H1 (cell line): Measurements from ENCODE around the gene CLP1. TPM values are rescaled to one million over a fixed set of nuclear protein-coding genes. Genes with fewer than 3 reads are reported as not detected.

ENCODE experiments used
- CBX5 ChIP-seq: fragments of 300-800, 300-1000 bp; sonication (generic); IDR thresholded peaks from 2 replicates; pipeline ENCODE4 v1.7.1; 2016; ENCODE audit warnings: antibody characterized with exemption, low read length, low read depth
- CEBPB ChIP-seq: IDR thresholded peaks from 2 replicates; pipeline ENCODE4 v1.6.1; 2012; ENCODE audit warnings: low read depth, low read length
- CHD2 ChIP-seq: IDR thresholded peaks from 2 replicates; pipeline ENCODE4 v1.6.1; 2012; ENCODE audit warnings: low read length, improper control_type of control experiment
- EGR1 ChIP-seq: IDR thresholded peaks from 2 replicates; pipeline ENCODE4 v1.6.1; 2011; ENCODE audit warnings: low read depth, low read length, borderline replicate concordance
- EZH2 ChIP-seq: fragments of 200-600 bp; sonication (generic); IDR thresholded peaks from 2 replicates; pipeline ENCODE4 v1.7.1; 2012; ENCODE audit warnings: low read depth, mild to moderate bottlenecking, moderate library complexity, low read length, inconsistent platforms; ENCODE audit not compliant: severe bottlenecking
- FOSL1 ChIP-seq: IDR thresholded peaks from 2 replicates; pipeline ENCODE4 v1.6.1; 2011; ENCODE audit warnings: mild to moderate bottlenecking, low read depth, low read length, moderate library complexity; ENCODE audit not compliant: insufficient read depth
- HDAC6 ChIP-seq: IDR thresholded peaks from one replicate; pipeline ENCODE4 v1.7.1; 2012; ENCODE audit warnings: low read depth, mild to moderate bottlenecking, inconsistent platforms, low read length, moderate library complexity
- POLR2A ChIP-seq, 2 experiments: IDR thresholded peaks; 1 replicate in 1 of 2; 2 replicates in 1 of 2; pipeline ENCODE4 v1.6.1; 2011; ENCODE audit warnings: low read depth in 2 of 2, low read length in 2 of 2, mild to moderate bottlenecking in 2 of 2; ENCODE audit errors: control extremely low read depth in 1 of 2
- POLR2AphosphoS5 ChIP-seq: IDR thresholded peaks from 2 replicates; pipeline ENCODE4 v1.6.1; 2011; ENCODE audit warnings: low read depth, low read length
- RFX5 ChIP-seq: IDR thresholded peaks from 2 replicates; pipeline ENCODE4 v1.6.1; 2011; ENCODE audit warnings: low read depth, low read length, improper control_type of control experiment, borderline replicate concordance
- RXRA ChIP-seq: IDR thresholded peaks from 2 replicates; pipeline ENCODE4 v1.6.1; 2011; ENCODE audit warnings: low read depth, mild to moderate bottlenecking, low read length, moderate library complexity; ENCODE audit not compliant: insufficient read depth
- SIN3A ChIP-seq, 2 experiments: IDR thresholded peaks in 1 of 2; conservative IDR thresholded peaks in 1 of 2; 2 replicates each; pipeline ENCODE4 v1.6.1; 2011 to 2012; ENCODE audit warnings: low read length in 2 of 2, improper control_type of control experiment in 1 of 2, low read depth in 1 of 2, mild to moderate bottlenecking in 1 of 2
- SIX5 ChIP-seq: IDR thresholded peaks from 2 replicates; pipeline ENCODE4 v1.6.1; 2011; ENCODE audit warnings: mild to moderate bottlenecking, low read depth, low read length
- SP2 ChIP-seq: IDR thresholded peaks from 2 replicates; pipeline ENCODE4 v1.6.1; 2012; ENCODE audit warnings: mild to moderate bottlenecking, low read length, inconsistent platforms
- SP4 ChIP-seq: IDR thresholded peaks from 2 replicates; pipeline ENCODE4 v1.6.1; 2012; ENCODE audit warnings: low read length, inconsistent platforms
- SUZ12 ChIP-seq: fragments of 200-600 bp; sonication (generic); IDR thresholded peaks from 2 replicates; pipeline ENCODE4 v1.6.1; 2012; ENCODE audit warnings: mild to moderate bottlenecking, inconsistent platforms, low read length, moderate library complexity, mixed read lengths
- TBP ChIP-seq: IDR thresholded peaks from 2 replicates; pipeline ENCODE4 v1.6.1; 2011; ENCODE audit warnings: low read depth, low read length, improper control_type of control experiment
- TCF12 ChIP-seq: IDR thresholded peaks from 2 replicates; pipeline ENCODE4 v1.6.1; 2011; ENCODE audit warnings: low read depth, mild to moderate bottlenecking, low read length
- ZNF274 ChIP-seq: IDR thresholded peaks from 2 replicates; pipeline ENCODE4 v1.7.0; 2012; ENCODE audit warnings: low read length, borderline replicate concordance; ENCODE audit errors: extremely low read depth
- polyA plus RNA-seq, 7 experiments: library from polyadenylated mRNA; depleted of rRNA in 3 of 7; stranded (reverse) in 5 of 7; unstranded in 2 of 7; fragments of >200 nt in 5 of 7; fragments of 200-250 nt in 2 of 7; gene quantifications; 1 replicate in 5 of 7; 2 replicates in 1 of 7; 4 replicates in 1 of 7; pipeline versions ENCODE4 v1.2.1 to v1.2.3, GENCODE V29; 2011 to 2013; ENCODE audit warnings: missing spikeins in 2 of 7, mixed read lengths in 2 of 7
- total RNA-seq: library from RNA; stranded (reverse); fragmentation: NEBNext Ultra II Directional; extraction: Animal tissue kit (Norgen Biotek cat#: 25700); gene quantifications from 2 replicates; pipeline ENCODE4 v1.2.1, GENCODE V29; 2021
- TF ChIP-seq, protein P1 (sequence below): IDR thresholded peaks from 2 replicates; pipeline ENCODE4 v1.6.1; 2012; ENCODE audit warnings: inconsistent platforms

Gene CLP1
- total and polyA plus RNA-seq, 2 of the 8 experiments (the other 6 are each of a cell fraction or from before 2014, with no cell fraction given) = 29.4 to 29.9 TPM

DNA sequence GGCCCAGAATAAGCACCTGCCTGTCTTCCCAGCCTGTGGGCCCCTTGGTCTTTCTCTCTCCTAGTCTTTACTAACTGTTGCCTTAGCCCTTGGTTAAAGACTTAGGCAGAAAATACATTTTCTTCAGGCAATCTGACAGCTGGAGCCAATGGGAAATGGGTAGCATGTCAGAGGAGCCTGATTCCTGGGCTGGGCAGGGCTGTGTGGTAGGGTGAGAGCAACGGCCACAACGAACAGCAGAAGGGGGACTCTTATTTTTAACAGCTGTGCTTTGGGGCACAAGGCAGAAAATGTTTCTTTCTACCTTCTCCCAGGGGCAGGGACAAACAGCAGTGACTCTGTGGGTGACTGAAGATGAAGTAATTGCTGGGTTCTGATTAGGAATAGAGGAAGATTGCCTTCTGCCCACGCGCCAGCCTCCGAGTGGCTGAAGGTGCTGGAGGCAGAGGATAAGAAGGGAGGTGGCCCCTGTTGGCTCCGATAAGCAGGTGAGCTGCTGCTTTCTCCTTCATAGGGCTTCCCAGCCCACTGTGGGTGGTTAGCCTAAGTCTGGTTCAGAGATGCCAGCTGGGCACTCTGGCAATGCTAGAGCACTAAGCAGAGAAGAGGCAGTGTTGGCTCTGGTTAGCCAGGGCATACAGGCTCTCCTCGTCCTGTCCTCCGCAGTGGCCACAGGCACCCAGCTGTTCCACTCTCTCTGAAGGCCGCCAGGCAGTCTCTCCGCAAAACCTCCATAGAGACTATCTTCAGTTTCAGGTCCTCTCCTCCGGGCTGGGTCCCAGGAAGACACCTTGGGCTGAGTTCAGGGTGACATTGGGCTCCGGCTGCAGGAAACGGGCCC lies 9.4 kb upstream of the CLP1 start (continued):
- TF ChIP-seq RFX5 = no peak
- TF ChIP-seq TCF12 = no peak
- no peak for TF ChIP-seq SIX5
- no peak for TF ChIP-seq SP4
- no peak for TF ChIP-seq EGR1
- TF ChIP-seq POLR2AphosphoS5 = peak; percentile 86
- TF ChIP-seq CEBPB = no peak
- TF ChIP-seq, protein P1, sequence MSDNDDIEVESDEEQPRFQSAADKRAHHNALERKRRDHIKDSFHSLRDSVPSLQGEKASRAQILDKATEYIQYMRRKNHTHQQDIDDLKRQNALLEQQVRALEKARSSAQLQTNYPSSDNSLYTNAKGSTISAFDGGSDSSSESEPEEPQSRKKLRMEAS = 0 out of 2 replicates have a peak, but pooled peaks have one; percentile 6
- no peak for TF ChIP-seq SUZ12
- TF ChIP-seq ZNF274 = no peak
- no peak for TF ChIP-seq HDAC6
- no peak for TF ChIP-seq TBP
- no peak for TF ChIP-seq RXRA
- no peak for TF ChIP-seq FOSL1
- 0 out of 2 replicates have a peak, but pooled peaks have one; percentile 16 for TF ChIP-seq CHD2
- 0 out of 4 replicates have a peak, but pooled peaks of 1 of the 2 experiments have one; percentile 20 for TF ChIP-seq SIN3A (conservative IDR thresholded peaks at IDR 0.05 in 1 of 2, IDR thresholded peaks at IDR 0.05 in 1 of 2; ENCODE audit: low read depth in 1 of 2, low read length in 2 of 2)
- TF ChIP-seq POLR2A (IDR thresholded peaks at IDR 0.05; ENCODE audit: control extremely low read depth in 1 of 2, low read depth in 2 of 2, low read length in 2 of 2) = peak; percentile 74 to 84; a peak in 2 of 3 replicates
- TF ChIP-seq SP2 = no peak
- TF ChIP-seq EZH2 = no peak
- TF ChIP-seq CBX5 = no peak
